ENCODE results near the gene DAB2IP.

- no peak for TF ChIP-seq L3MBTL2 (conservative IDR thresholded peaks at IDR 0.05)
- TF ChIP-seq FOXM1 (IDR thresholded peaks at IDR 0.05; ENCODE audit: borderline replicate concordance): no peak
These were observed 31.7 kb upstream of the DAB2IP start for GRCh38 chr9:121619545-121620324.
